HTERT RPE-1 (cell line): ENCODE results near the gene KIAA1143.

Experiments
- in situ Hi-C: fragments of 300-500 bp; cut with MboI; formaldehyde crosslinking; loops from 4 replicates; pipeline ENCODE4 v1.14.3; 2020; ENCODE audit warnings: low sequenced_read_pairs

The KIAA1143 gene

GRCh38 chr3:44761424-44762169 lies at the start of gene KIAA1143, which contains the start of gene KIF15:
Gene KIAA1143, minus strand, starts transcription at chr3:44761619. Its CDS starts 17 bp downstream, at chr3:44761602.
Gene KIF15, plus strand, starts transcription at chr3:44761794. Its CDS starts 72 bp downstream, at chr3:44761866.
- in situ Hi-C loops = no loop called here

- in situ Hi-C loops = no loop called here
Observed at GRCh38 chr3:44805960-44806359, 44.5 kb upstream of the KIAA1143 start.

GRCh38 chr3:44803298-44803697 lies 41.9 kb upstream of the KIAA1143 start:
- in situ Hi-C loops = no loop called here

- in situ Hi-C loops = no loop called here
Observed at GRCh38 chr3:44802011-44802410, 40.6 kb upstream of the KIAA1143 start.

GRCh38 chr3:44795197-44795596 lies 33.8 kb upstream of the KIAA1143 start:
- in situ Hi-C loops = no loop called here

- in situ Hi-C loops = no loop called here
Observed at GRCh38 chr3:44782891-44783290, 21.5 kb upstream of the KIAA1143 start.

- in situ Hi-C loops = no loop called here
Observed at GRCh38 chr3:44772099-44772442, 10.7 kb upstream of the KIAA1143 start.

- in situ Hi-C loops = no loop called here
Observed at GRCh38 chr3:44771424-44772098, 10.1 kb upstream of the KIAA1143 start.

GRCh38 chr3:44764248-44764647 lies 2.8 kb upstream of the KIAA1143 start:
- in situ Hi-C loops = no loop called here

- in situ Hi-C loops = no loop called here
Observed at GRCh38 chr3:44762690-44763089, 1.3 kb upstream of the KIAA1143 start.

GRCh38 chr3:44762170-44762677 lies 805 bp upstream of the KIAA1143 start:
- in situ Hi-C loops = no loop called here

GRCh38 chr3:44761101-44761423 lies 357 bp downstream of the KIAA1143 start:
- in situ Hi-C loops = no loop called here

GRCh38 chr3:44734646-44735168 lies 26.7 kb downstream of the KIAA1143 start:
- in situ Hi-C loops = no loop called here

GRCh38 chr3:44729384-44729910 lies 32.0 kb downstream of the KIAA1143 start, which contains the start of gene ZNF501:
Gene ZNF501, plus strand, starts transcription at chr3:44729635. Its CDS starts 4,787 bp downstream, at chr3:44734422.
- in situ Hi-C loops = no loop called here

GRCh38 chr3:44722103-44722401 lies 39.4 kb downstream of the KIAA1143 start:
- in situ Hi-C loops = no loop called here

- in situ Hi-C loops = no loop called here
Observed at GRCh38 chr3:44721231-44722102, 40.0 kb downstream of the KIAA1143 start.

- in situ Hi-C loops = no loop called here
Observed at GRCh38 chr3:44712455-44713075, 48.9 kb downstream of the KIAA1143 start, which contains the start of gene ZNF502. Gene ZNF502, plus strand, starts transcription at chr3:44712660. Its CDS starts 7,602 bp downstream, at chr3:44720262.
